HG02798 (cell line): Measurements from ENCODE around the gene MAP3K5.
"Not testable (repeated sequence)": the region's sequence is repeated elsewhere in the genome, so short reads cannot be mapped to it uniquely, and the experiment has no call there.

Experiments used
- ATAC-seq: cut with Tn5 transposase; IDR thresholded peaks from one replicate; pipeline ENCODE4 v1.9.1; 2021; ENCODE audit warnings: mild to moderate bottlenecking; ENCODE audit not compliant: unreplicated experiment, poor library complexity

The MAP3K5 gene

GRCh38 chr6:136773473-136773796 lies 18.8 kb downstream of the MAP3K5 start:
- ATAC-seq = no peak

GRCh38 chr6:136772685-136773472 lies 19.4 kb downstream of the MAP3K5 start:
- ATAC-seq = peak; percentile 77

DNA sequence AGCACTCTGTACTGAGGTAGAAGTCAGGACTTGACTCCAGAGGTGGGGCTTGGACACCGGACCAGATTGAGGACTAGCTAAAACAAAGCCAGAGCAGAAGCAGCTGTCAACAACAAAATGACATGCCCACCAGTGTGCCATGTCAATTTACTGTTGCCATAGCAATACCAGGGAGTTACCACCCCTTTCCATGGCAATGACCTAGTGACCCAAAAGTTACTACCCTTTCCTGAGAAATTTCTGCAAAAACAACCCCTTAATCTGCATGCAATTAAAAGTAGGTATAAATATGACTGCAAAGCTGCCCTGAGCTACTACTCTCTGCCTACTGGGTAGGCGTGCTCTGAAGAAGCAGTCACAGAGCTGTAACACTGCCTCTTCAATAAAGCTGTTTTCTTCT lies 21.0 kb downstream of the MAP3K5 start:
- ATAC-seq = no peak

DNA sequence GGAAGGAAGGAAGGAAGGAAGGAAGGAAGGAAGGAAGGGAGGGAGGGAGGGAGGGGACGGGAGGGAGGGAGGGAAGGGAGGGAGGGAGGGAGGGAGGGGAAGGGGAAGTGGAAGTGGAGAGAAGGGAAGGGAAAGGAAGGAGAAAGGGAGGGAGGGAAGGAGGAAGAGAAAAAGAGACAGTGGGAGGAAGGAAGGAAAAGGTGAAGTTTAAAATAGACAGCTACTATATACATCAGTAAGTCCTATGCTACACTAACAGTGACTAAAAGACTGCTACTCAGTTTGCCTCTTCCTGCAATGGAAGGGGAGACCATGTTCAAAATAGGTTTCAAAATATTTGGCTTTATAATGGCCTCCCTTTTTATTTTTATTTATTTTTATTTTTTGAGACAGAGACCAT lies 22.5 kb downstream of the MAP3K5 start:
- no peak for ATAC-seq

DNA sequence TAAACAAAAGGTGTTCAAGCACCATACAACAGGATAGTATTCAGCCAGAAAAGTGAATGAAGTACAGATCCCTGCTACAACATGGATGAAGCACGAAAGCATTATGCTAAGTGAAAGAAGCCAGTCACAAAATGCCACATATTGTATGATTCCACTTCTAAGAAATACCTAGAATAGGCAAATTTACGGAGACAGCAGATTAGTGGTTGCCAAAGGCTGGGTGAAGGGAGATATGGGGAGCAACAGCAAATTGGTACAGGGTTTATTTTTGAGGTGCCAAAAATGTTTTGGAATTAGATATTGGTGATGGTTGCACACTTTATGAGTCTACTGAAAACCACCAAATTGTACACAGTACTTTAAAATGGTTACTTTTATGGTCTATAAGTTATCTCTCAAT lies 23.2 kb downstream of the MAP3K5 start:
- no peak for ATAC-seq

DNA sequence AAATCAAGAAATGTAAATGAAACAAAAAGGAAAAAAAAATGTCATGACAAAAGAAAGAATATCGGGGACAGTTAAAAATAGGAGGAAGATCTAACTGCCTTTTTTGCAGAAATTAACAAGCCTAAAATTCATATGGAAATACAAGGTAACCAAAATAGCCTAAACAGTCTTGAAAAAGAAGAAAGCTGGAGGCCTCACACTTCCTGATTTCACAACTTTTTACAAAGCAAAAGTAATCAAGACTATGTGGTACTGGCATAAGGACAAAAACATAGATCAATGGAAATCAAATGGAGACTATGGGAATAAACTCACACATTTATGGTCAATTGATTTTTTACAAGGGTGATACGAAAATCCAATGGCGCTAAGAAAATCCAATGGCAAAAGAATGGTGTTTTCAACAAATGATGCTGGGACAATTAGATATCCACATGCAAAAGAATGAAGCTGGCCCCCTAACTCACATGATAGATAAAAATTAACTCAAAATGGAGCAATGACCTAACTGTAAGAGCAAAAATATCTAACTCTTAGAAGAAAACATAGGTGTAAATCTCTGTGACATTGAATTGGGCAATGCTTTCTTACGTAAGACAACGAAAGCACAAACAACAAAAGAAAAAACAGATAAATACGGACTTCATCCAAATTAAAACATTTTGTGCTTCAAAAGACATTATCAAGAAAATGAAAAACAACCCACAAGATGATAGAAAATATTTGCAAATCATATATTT lies 24.5 kb downstream of the MAP3K5 start:
- no peak for ATAC-seq

DNA sequence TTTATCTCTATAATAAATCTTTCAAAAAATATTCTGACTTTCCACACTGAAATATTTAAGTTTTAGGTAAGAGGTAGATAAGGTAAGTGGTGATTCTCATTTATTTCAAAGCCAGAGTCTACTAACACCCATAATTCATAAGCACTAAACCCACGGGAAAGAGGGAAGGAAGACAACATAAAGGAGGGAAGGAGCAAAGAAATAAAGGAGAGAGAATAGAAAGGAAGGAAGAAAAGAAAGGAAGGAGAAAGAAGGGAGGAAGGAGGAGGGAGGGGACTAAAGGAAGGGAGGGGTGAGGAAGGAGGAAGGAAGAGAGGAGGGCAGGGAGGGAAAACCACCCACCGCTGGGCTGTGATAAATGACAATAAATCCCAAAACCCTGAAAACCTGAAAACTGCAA lies 25.2 kb downstream of the MAP3K5 start:
- ATAC-seq = no peak

DNA sequence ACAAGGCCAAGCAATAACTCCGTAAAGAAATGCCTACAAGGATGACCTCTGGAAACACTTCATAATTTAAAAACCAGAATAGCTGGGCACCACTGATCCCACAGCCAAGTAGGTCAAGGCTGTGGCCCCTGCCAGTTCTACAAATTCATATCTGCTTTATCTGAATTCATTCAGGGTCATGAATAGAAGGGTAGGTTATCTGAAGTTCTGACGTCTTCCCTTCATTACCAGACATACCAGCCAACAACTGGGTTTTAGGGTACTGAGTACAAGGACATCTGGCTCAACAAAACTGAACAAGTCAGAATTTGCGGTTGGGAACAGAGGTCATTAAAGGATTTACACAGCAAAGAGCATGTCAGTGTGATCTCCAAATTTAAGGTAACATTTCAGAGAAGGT lies 26.0 kb downstream of the MAP3K5 start:
- ATAC-seq = no peak

DNA sequence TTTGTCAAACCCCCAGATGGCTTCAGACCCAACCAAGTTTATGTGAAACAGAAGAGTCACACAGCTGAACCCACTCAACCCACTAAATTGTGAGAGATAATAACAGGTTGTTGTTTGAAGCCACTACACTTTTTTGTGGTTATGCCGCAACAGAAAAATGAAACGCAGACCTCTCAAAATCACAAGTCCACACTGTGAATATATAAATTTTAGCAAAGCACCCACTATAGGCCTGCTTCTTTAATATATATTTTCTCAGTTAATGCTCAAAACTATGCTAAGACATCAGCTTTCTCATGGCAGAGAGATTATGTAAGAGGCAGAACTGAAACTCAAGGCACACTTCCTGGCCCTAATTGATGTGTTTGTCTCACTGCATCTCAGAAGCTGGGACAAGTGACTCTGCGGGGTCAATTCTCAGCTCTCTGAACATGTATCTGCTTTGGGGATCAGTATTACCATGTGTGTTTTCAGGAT lies 27.7 kb downstream of the MAP3K5 start:
- ATAC-seq = peak; percentile 46

GRCh38 chr6:136763716-136764516 lies 28.4 kb downstream of the MAP3K5 start:
- ATAC-seq = peak; percentile 44

GRCh38 chr6:136763255-136763654 lies 29.0 kb downstream of the MAP3K5 start:
- peak; percentile 42 for ATAC-seq

- no peak for ATAC-seq
Measured at GRCh38 chr6:136762022-136762975, 30.0 kb downstream of the MAP3K5 start.

GRCh38 chr6:136761227-136761922 lies 30.9 kb downstream of the MAP3K5 start:
- ATAC-seq = no peak

- ATAC-seq = not testable (repeated sequence)
Measured at GRCh38 chr6:136760781-136761180, 31.5 kb downstream of the MAP3K5 start.

DNA sequence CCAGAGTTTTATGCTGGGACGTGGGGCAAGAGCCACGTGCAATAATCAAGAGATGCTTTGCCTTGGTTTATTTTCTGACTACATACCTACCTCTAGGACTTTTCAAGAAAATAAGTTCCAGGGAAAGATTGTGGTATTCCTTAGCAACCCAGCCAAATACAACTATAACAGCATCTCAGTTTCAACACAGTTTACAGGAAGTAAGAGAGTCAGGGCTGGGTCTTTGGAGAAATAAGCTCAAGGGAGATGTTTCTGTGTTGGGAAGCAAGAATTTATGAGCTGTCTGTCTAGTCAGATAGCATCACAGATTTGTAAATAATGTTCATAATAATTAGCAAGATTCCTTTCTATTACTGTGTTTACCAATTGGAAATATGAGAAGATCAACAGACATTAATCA lies 35.1 kb downstream of the MAP3K5 start:
- no peak for ATAC-seq

DNA sequence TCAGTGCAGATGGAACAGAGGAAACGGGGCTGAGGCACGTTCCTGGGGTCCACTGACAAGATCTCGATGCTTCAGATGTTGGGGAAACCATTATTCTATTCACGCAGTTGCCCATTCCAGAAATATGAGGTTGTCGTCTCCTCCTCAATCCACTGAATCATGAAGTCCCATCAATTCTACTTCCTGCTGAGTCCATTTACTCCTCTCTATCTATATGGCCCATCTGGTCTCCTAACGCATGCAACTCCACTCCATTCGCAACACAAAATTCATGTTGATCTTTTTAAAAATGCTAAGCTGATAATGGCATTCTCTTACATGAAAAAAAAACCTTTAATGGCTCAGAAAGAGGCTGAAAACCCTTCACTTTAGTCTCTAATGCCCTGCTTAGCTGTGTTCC lies 37.5 kb downstream of the MAP3K5 start:
- no peak for ATAC-seq

DNA sequence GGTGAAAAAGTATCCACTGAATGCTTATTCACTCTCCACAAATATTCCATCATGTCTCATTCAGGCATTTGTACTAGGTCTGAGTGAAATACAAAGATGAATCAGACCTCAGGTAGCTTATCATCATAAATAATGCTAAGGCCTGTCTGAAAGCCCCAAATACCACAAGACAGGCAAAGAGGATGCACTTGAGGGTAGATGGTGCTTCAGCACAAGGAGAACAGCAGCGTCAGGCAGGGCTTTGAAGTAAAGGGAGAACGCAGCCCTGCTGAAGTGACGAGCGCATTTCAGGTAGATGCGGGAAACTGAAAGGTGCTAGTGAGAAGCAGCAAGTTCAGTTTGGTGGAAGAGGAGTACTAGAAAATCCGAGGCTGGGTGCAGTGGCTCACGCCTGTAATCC lies 38.7 kb downstream of the MAP3K5 start:
- no peak for ATAC-seq

DNA sequence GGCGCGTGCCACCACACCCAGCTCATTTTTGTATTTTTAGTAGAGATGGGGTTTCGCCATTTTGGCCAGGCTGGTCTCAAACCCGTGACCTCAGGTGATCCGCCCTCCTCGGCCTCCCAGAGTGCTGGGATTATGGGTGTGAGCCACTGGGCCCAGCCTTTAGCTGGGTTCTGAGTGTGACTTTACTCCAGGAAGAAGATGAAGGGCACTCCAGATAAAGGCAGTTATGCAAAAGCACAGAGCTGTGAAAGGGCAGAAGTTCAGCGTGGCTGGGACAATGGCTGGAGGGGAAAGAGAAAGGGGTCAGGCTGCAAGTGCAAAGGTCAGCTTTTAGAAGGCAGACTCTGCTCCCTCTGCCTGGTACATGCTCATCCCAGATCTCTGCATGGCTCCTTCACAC lies 39.7 kb downstream of the MAP3K5 start:
- peak; percentile 28 for ATAC-seq

- no peak for ATAC-seq
Measured at GRCh38 chr6:136751991-136752390, 40.3 kb downstream of the MAP3K5 start.
